Right cardiac atrium (tissue), 5 donors: Measurements from ENCODE around the gene GLIS2. TPM values are rescaled to one million over a fixed set of nuclear protein-coding genes. Genes with fewer than 3 reads are reported as not detected.

Source experiments
- ATAC-seq, 2 donors: fragments of 200-7000 bp; cut with Tn5 transposase; one replicate each; pipeline versions ENCODE4 v1.8.0 to v1.9.1; 2020; ENCODE audit warnings: moderate library complexity in 2 of 2, mild to moderate bottlenecking in 1 of 2
- DNase-seq, 3 donors: peaks; one replicate each; pipeline ENCODE4 v3.0.0-alpha.2; 2020
- H3K27ac ChIP-seq: one replicate; pipeline ENCODE4 v1.5.1; 2013; ENCODE audit warnings: mild to moderate bottlenecking, low read length, control low read depth, moderate library complexity
- H3K27me3 ChIP-seq: one replicate; pipeline ENCODE4 v1.6.1; 2013; ENCODE audit not compliant: control insufficient read depth, insufficient read depth
- H3K4me1 ChIP-seq: one replicate; pipeline ENCODE4 v1.6.1; 2013; ENCODE audit warnings: low read length; ENCODE audit not compliant: control insufficient read depth, insufficient read depth
- H3K4me3 ChIP-seq: one replicate; pipeline ENCODE4 v1.5.1; 2013; ENCODE audit warnings: low read length, control low read depth
- H3K9me3 ChIP-seq: one replicate; pipeline ENCODE4 v1.6.1; 2013; ENCODE audit warnings: low read length; ENCODE audit not compliant: control insufficient read depth
- WGBS: extraction: QIAGEN DNeasy Blood & Tissue Kit; methylation state at CpG from one replicate; pipeline ENCODE4 v1.1.7; 2013; 5-methylcytosine and 5-hydroxymethylcytosine counted together
- intact Hi-C, 4 donors: fragments of 100-400 bp; cut with DNase I; formaldehyde crosslinking; loops; one replicate each; pipeline versions ENCODE4 v1.11.0 to v1.14.0; 2022 to 2023
- polyA plus RNA-seq: library from polyadenylated mRNA; stranded (reverse); fragments of 200-250 nt; gene quantifications from one replicate; pipeline ENCODE4 v1.2.3, GENCODE V29; 2013
- total RNA-seq, 4 donors: library from RNA; stranded (reverse); fragmentation: NEBNext Ultra II Directional; extraction: Animal tissue kit (Norgen Biotek cat#: 25700); gene quantifications; one replicate each; pipeline ENCODE4 v1.2.1, GENCODE V29; 2021
- donor health status: healthy with polysubstance abuse.
- donor health status: DM: no; HTN: yes; CAD: no.
- donor health status: DM: no; HTN: no; CAD: no.
- donor health status: DM: no; HTN: yes; CAD: no; lungs with severe emphysema.
- donor health status: DM: yes; HTN: yes; CAD: no.

The GLIS2 gene
- total and polyA plus RNA-seq, 5 donors: 15.2 to 34.6 (median 31.6) TPM

DNA sequence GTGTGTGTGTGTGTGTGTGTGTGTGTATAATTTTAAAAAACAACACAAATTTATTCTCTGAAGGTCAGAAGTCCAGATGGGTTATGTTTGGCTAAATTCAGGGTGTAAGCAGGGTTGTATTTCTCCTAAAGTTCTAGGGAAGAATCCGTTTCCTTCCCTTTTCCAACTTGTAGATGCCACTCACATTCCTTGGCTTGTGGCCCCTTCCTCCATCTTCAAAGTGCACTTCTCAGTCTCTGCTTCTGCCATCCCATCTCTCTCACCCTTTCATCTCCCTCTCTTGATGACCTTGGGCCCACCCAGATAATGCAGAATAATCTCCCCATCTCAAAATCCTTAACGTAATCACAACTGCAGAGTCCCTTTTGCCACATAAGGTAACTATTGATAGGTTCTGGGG lies 35.2 kb upstream of the GLIS2 start:
- no peak for DNase-seq
- Histone ChIP-seq H3K27me3 (no peaks in the 10 kb centered on the region), H3K4me1 (no peaks in the 10 kb centered on the region), H3K27ac (no peak overlapping the region), H3K4me3 (no peak overlapping the region), H3K9me3 (no peaks in the 10 kb centered on the region)
- intact Hi-C loops: loop anchor here in 2 of 4 donors (10.0 kb wide), 2 partner anchors 54 to 124 kb away; no protein-coding TSS in a partner anchor
- 96% methylated on average over 2 of the region's 2 CpGs for WGBS
- ATAC-seq: no peak

DNA sequence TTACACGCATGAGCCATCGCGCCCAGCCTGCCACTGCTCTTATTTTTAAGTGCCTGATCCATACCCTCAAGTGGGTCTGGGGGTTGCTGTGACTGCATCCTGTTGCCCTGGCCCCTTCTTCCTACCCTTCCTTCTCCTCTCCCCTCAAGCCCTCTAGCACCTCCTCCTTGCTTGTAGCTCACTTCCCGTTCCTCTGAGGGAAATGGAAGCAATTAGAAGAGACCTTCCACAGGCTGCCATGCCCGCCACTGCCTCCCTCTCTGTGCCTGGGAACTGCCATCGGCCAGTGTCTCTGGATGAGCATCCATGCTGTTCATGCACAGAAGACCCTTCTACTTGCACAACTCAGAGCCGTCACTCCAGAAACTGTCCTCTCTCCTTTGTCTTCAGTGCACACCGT lies 32.4 kb upstream of the GLIS2 start:
- Histone ChIP-seq H3K9me3 (no peaks in the 10 kb centered on the region), H3K27me3 (no peaks in the 10 kb centered on the region), H3K27ac (no peak overlapping the region), H3K4me1 (peaks cover under 1% of the 10 kb centered on the region), H3K4me3 (no peak overlapping the region)
- WGBS: 74% methylated on average over 8 of the region's 8 CpGs
- DNase-seq: peak in 1 of 3 donors; percentile 42
- intact Hi-C loops: loop anchor here in 2 of 4 donors (10.0 kb wide), 2 partner anchors 51 to 121 kb away; no protein-coding TSS in a partner anchor
- ATAC-seq: no peak

DNA sequence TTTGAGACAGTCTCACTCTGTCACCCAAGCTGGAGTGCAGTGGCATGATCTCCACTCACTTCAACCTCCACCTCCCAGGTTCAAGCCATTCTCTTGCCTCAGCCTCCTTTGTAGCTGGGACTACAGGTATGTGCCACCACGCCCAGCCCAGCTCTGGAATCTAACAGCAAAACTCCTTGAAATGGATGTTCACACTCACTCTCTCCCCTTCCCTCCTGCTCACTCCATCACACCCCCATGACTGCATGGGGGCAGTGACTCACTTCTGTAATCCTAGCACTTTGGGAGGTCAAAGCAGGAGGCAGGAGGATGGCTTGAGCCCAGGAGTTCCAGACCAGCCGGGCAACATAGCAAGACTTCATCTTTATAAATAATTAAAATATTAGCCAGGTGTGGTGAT lies 31.9 kb upstream of the GLIS2 start:
- ATAC-seq (no peak), DNase-seq (peak in 1 of 3 donors; percentile 6)
- H3K27ac ChIP-seq: no peak overlapping the region
- H3K9me3 ChIP-seq: no peaks in the 10 kb centered on the region
- H3K4me1 ChIP-seq: peaks cover 2% of the 10 kb centered on the region
- H3K4me3 ChIP-seq: no peak overlapping the region
- intact Hi-C loops: loop anchor here in 2 of 4 donors (10.0 kb wide), 2 partner anchors 51 to 121 kb away; no protein-coding TSS in a partner anchor
- 87% methylated on average over 2 of the region's 2 CpGs for WGBS
- H3K27me3 ChIP-seq: no peaks in the 10 kb centered on the region

DNA sequence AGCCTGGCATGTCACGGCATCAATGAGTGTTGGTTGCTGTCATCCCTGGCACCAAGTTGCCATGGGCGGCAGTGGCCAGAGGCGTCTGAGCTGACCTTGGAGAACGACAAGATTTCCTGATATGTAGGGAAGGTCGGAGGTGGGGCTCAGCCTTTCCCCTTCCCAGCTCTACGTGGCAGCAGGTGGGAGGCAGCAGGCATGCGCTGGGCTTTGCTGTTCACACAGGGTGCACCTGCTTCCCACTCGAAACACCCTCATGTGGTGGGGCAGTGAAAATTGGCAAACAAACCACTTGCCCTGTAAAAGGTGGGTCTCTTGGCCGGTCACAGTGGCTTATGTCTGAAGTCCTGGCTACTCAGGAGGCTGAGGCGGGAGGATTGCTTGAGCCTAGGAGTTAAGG lies 30.7 kb upstream of the GLIS2 start:
- H3K9me3 ChIP-seq: no peaks in the 10 kb centered on the region
- H3K27ac ChIP-seq: no peak overlapping the region
- no peak overlapping the region for H3K4me3 ChIP-seq
- intact Hi-C loops: loop anchor here in 3 of 4 donors (5.0 to 10.0 kb wide), 3 partner anchors 47 to 120 kb away; no protein-coding TSS in a partner anchor
- ATAC-seq (no peak), DNase-seq (peak in 1 of 3 donors; percentile 37)
- 69% methylated on average over 10 of the region's 10 CpGs for WGBS
- H3K4me1 ChIP-seq: peaks cover 2% of the 10 kb centered on the region
- H3K27me3 ChIP-seq: no peaks in the 10 kb centered on the region

DNA sequence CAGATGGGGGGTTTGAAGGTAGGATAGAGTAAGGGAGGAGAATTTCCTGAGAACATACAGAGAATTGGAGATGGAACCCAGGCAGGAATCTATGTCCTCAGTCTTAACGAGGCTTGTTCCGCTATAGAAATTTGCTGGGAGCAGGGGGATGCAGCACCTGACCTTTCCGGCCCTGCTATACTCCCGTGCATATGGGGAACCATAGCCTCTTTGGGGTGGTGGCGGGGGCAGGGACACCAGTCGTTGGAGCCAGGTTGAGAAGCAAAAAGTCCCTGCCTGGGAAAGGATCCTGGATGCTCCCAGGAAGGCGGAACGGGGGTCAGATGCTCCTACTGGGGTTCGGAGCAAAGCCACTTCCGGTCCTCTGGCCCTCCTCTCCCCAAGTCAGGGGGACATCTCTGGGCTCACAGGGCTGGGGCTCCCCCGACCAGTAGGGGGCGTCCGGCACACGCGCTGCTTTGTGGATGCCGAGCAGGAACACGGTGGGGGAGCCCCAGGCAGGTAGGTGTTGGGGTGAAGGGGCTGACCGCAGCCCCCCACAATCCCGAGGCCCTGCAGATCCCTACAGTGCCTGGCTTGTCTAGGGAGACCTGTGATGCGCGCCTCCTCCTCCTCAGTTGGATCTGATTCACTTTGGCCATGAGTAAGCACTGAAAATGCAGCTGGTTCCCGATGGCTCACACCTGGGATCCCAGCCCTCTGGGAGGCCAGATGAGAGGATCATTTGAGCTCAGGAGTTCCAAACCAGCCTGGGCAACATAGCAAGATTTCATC lies 27.5 kb upstream of the GLIS2 start:
- H3K27ac ChIP-seq: no peak overlapping the region
- DNase-seq (peak; percentile 75 to 92 (median 92)), ATAC-seq (peak; percentile 77 to 86)
- WGBS: 13% methylated on average over 22 of the region's 22 CpGs
- intact Hi-C loops: loop anchor here (2.0 to 10.0 kb wide), 4 partner anchors 40 to 116 kb away; no protein-coding TSS in a partner anchor
- no peaks in the 10 kb centered on the region for H3K27me3 ChIP-seq
- H3K4me3 ChIP-seq: no peak overlapping the region
- H3K9me3 ChIP-seq: no peaks in the 10 kb centered on the region
- H3K4me1 ChIP-seq: peaks cover 2% of the 10 kb centered on the region

DNA sequence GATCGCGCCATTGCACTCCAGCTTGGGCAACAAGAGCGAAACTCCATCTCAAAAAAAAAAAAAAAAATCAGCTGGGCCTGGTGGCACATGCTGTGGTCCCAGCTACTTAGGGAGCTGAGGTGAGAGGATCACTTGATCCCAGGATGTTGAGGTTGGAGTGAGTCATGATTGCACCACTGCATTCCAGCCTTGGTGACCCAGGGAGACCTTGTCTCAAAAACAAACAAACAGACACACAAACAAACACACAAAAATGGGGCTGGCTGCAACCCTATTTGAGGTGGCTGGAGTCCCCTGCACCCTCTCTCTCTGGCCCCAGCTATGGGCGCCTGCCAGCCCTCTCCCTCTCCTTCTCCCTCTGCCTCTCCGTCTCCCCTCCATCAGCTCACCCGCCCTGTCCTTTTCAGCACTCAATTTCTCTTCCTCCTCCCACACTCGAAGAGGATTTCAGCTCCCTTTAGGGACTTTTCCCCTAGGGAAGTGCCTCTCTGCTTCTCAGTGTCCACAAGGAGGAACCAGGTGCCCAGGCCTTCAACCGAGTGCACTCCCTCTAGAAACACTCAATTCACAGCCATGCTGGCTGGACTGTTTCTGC lies 25.5 kb upstream of the GLIS2 start:
- H3K4me1 ChIP-seq: peaks cover 2% of the 10 kb centered on the region
- 79% methylated on average over 8 of the region's 8 CpGs for WGBS
- intact Hi-C loops: loop anchor here in 1 of 4 donors (10.0 kb wide), 1 partner anchor 114 kb away; no protein-coding TSS in a partner anchor
- H3K27ac ChIP-seq: no peak overlapping the region
- no peak for ATAC-seq
- DNase-seq: peak in 1 of 3 donors; percentile 15
- H3K4me3 ChIP-seq: no peak overlapping the region
- no peaks in the 10 kb centered on the region for H3K9me3 ChIP-seq
- H3K27me3 ChIP-seq: no peaks in the 10 kb centered on the region

DNA sequence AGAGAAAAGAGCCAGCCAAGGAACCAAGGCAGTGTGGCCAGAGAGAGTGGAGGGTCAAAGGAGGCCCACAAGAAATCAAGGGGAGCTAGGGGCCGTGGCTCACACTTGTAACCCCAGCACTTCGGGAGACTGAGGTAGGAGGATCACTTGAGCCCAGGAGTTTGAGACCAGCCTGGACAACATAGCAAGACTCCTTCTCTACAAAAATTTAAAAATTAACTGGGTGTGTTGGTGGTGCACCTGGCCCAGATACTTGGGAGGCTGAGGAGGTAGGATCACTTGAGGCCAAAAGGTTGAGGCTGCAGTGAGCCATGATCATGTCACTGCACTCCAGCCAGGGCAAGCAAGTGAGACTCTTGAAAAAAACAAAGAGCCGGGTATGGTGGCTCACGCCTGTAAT lies 24.2 kb upstream of the GLIS2 start:
- peaks cover 2% of the 10 kb centered on the region for H3K4me1 ChIP-seq
- no peaks in the 10 kb centered on the region for H3K27me3 ChIP-seq
- no peak overlapping the region for H3K4me3 ChIP-seq
- H3K27ac ChIP-seq: no peak overlapping the region
- DNase-seq (peak in 1 of 3 donors; percentile 2), ATAC-seq (no peak)
- intact Hi-C loops: loop anchor here in 1 of 4 donors (10.0 kb wide), 1 partner anchor 113 kb away; no protein-coding TSS in a partner anchor
- no peaks in the 10 kb centered on the region for H3K9me3 ChIP-seq
- WGBS: 94% methylated on average over 4 of the region's 4 CpGs

DNA sequence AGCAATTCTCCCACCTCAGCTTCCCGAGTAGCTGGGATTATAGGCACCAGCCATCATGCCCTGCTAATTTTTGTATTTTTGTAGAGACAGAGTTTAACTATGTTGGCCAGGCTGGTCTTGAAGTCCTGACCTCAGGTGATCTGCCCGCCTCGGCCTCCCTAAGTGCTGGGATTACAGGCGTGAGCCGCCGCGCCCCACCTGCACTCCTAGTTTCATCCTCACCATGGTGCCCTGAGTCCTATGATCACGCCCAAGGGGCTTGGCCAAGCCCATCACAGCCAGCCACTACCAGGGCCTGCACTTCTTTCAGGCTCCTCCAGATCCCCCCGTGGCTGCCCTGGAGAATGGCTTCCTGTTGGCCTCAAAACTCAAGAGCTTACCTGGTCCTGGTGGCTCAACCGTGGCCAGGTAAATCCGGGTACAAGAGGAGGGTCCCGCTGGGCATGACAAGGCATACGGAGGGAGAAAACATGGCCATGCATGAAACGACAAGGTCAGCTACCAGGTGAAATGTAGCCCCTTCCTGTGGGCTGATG lies 22.6 kb upstream of the GLIS2 start:
- no peak overlapping the region for H3K4me3 ChIP-seq
- H3K27ac ChIP-seq: no peak overlapping the region
- no peaks in the 10 kb centered on the region for H3K9me3 ChIP-seq
- intact Hi-C loops: loop anchor here in 1 of 4 donors (10.0 kb wide), 1 partner anchor 112 kb away; no protein-coding TSS in a partner anchor
- peaks cover 2% of the 10 kb centered on the region for H3K4me1 ChIP-seq
- 63% methylated on average over 14 of the region's 14 CpGs for WGBS
- peak in 1 of 2 donors; percentile 2 for ATAC-seq
- H3K27me3 ChIP-seq: no peaks in the 10 kb centered on the region
- no peak for DNase-seq

DNA sequence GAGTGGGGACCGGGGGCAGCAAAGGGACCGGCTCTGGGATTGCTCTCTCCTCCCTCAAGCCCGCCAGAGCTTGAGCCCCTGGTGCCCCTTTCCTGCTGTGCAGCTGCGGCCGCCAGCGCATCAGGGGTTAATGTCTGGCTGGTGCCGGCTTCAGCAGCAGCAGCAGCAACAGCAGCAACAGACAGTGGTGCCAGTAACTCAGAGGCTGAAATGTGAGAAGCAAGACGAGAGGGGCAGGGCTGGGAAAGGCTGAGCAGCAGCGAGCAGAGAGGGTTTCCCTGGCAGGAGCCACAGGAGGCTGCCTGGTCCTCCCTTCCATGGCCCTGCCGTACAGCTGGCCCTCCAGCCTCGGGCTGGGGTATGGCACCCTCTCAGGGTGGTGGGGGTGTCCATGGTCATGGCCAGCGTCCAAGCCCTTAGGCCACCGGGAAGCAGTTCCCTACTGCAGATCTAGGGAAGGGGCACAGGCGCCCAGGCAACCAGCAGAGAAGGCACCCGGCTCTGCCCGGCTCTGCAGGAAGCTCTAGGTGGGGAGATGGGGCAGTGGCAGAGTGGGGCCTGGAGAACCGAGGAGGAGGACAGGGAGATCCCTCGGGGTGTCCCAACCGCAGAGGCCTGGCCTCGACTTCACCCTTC lies 21.9 kb upstream of the GLIS2 start:
- H3K4me3 ChIP-seq: no peak overlapping the region
- no peaks in the 10 kb centered on the region for H3K27me3 ChIP-seq
- no peak overlapping the region for H3K27ac ChIP-seq
- 15% methylated on average over 20 of the region's 20 CpGs for WGBS
- ATAC-seq: peak; percentile 77 to 86
- no peaks in the 10 kb centered on the region for H3K4me1 ChIP-seq
- no peaks in the 10 kb centered on the region for H3K9me3 ChIP-seq
- peak; percentile 67 to 85 (median 84) for DNase-seq
- intact Hi-C loops: loop anchor here in 1 of 4 donors (10.0 kb wide), 1 partner anchor 111 kb away; no protein-coding TSS in a partner anchor

DNA sequence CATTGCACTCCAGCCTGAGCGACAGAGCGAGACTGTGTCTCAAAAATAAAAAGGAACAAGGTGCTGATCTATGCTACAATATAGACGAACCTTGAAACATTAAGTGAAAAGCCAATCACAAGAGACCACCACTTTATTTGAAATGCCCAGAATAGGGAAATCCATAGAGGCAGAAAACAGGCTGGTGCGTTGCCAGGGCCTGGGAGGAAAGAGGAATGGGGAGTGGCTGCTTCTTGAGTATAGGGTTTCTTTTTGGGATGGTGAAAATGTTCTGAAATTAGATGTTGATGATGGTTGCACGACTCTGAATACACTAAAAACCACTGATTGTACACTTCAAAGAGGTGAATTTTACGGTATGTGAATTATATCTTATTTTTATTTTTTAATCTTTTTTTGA lies 20.3 kb upstream of the GLIS2 start:
- Histone ChIP-seq H3K4me3 (no peak overlapping the region), H3K27ac (no peak overlapping the region), H3K4me1 (peaks cover 2% of the 10 kb centered on the region), H3K9me3 (no peaks in the 10 kb centered on the region), H3K27me3 (no peaks in the 10 kb centered on the region)
- ATAC-seq (no peak), DNase-seq (no peak)
- intact Hi-C loops: loop anchor here in 1 of 4 donors (10.0 kb wide), 1 partner anchor 109 kb away; no protein-coding TSS in a partner anchor
- WGBS: 87% methylated on average over 6 of the region's 6 CpGs
